Smooth muscle cell (in vitro differentiated cells): ENCODE measurements around the gene SNAI3. TPM values are rescaled to one million over a fixed set of nuclear protein-coding genes. Genes with fewer than 3 reads are reported as not detected.

Experiments
- DNase-seq: peaks from one replicate; lab custom pipeline; 2025; ENCODE audit not compliant: unreplicated experiment; lab: John Stamatoyannopoulos, UW
- H2AFZ ChIP-seq: fragments of 200-600 bp; sonication (generic); 2 replicates; pipeline ENCODE4 v1.6.0; 2016; ENCODE audit warnings: antibody characterized with exemption, low read depth, mild to moderate bottlenecking
- H3F3A ChIP-seq: fragments of 200-600 bp; sonication (generic); 2 replicates; pipeline ENCODE4 v1.6.0; 2017; ENCODE audit warnings: antibody characterized with exemption, low read depth
- H3K27ac ChIP-seq: fragments of 200-600 bp; sonication (generic); 2 replicates; pipeline ENCODE4 v1.5.1; 2016; ENCODE audit warnings: low read depth, mild to moderate bottlenecking
- H3K27me3 ChIP-seq: fragments of 200-600 bp; sonication (generic); 2 replicates; pipeline ENCODE4 v1.6.1; 2016; ENCODE audit warnings: low read depth, mild to moderate bottlenecking
- H3K36me3 ChIP-seq: fragments of 200-600 bp; sonication (generic); 2 replicates; pipeline ENCODE4 v1.5.1; 2016; ENCODE audit warnings: low read depth
- H3K4me1 ChIP-seq: fragments of 200-600 bp; sonication (generic); 2 replicates; pipeline ENCODE4 v1.5.1; 2016; ENCODE audit warnings: low read depth
- H3K4me2 ChIP-seq: fragments of 200-600 bp; sonication (generic); 2 replicates; pipeline ENCODE4 v1.6.0; 2016; ENCODE audit warnings: mild to moderate bottlenecking
- H3K4me3 ChIP-seq: fragments of 200-600 bp; sonication (generic); 2 replicates; pipeline ENCODE4 v1.5.1; 2016; ENCODE audit warnings: mild to moderate bottlenecking
- H3K79me2 ChIP-seq: fragments of 200-600 bp; sonication (generic); 2 replicates; pipeline ENCODE4 v1.6.0; 2016; ENCODE audit warnings: low read depth, mild to moderate bottlenecking
- H3K9ac ChIP-seq: fragments of 200-600 bp; sonication (generic); 2 replicates; pipeline ENCODE4 v1.6.0; 2016; ENCODE audit warnings: low read depth
- H3K9me3 ChIP-seq: fragments of 200-600 bp; sonication (generic); replicated peaks from 2 replicates; pipeline ENCODE4 v1.5.1; 2016; ENCODE audit warnings: low read depth
- H4K20me1 ChIP-seq: fragments of 200-600 bp; sonication (generic); 2 replicates; pipeline ENCODE4 v1.6.0; 2016; ENCODE audit warnings: low read depth
- WGBS: methylation state at CpG from one replicate; pipeline ENCODE4 v1.1.7; 2016; ENCODE audit warnings: low lambda C conversion rate; 5-methylcytosine and 5-hydroxymethylcytosine counted together
- polyA plus RNA-seq: library from polyadenylated mRNA; unstranded; fragments of >200 nt; fragmentation: Nextera tagmentation; extraction: Ambion mirVana; gene quantifications from 2 replicates; pipeline ENCODE4 v1.2.1, GENCODE V29; 2016
- total RNA-seq: library from RNA; depleted of rRNA; stranded (reverse); fragments of >200 nt; gene quantifications from 2 replicates; pipeline ENCODE4 v1.2.3, GENCODE V29; 2014
- TF ChIP-seq, protein P1 (sequence below): fragments of 200-600 bp; sonication (generic); IDR thresholded peaks from 2 replicates; pipeline ENCODE4 v1.5.1; 2017; ENCODE audit warnings: borderline replicate concordance, mild to moderate bottlenecking, antibody characterized with exemption; ENCODE audit not compliant: insufficient read depth, poor library complexity, severe bottlenecking

The SNAI3 gene
- total and polyA plus RNA-seq, 2 experiments from 2014 or later, result 0.22 to 1.4 TPM

DNA sequence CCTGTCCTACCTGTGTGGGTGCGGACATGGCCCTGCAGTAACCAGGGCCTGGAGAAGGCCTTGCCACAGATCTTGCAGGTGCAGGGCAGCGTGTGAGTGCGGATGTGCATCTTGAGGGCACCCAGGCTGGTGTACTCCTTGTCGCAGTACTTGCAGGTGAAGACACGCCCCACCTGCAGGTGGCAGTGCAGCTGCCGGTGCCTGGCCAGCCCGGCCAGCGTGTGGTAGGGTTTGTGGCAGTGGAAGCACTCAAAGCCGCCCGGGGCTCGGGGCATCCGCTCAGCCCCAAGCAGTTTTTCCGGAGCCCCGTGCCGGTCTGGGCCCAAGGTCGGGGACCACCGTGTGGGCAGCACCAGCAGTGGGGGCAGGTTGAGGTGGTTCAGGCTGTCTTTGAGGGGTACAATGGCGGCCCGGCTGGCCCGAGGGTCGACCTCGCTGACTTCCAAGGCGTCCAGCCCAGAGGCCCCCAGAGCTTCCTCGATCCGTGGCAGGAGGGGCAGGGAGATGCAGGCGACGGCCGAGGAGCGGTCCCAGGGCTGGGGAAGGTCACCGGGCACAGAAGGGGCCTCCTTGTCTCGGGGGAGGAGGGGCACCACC lies 5.1 kb downstream of the SNAI3 start:
- Histone ChIP-seq H3K36me3 (no peaks in the 10 kb centered on the region), H3K79me2 (no peaks in the 10 kb centered on the region), H3F3A (no peaks in the 10 kb centered on the region), H3K9me3 (no peaks in the 10 kb centered on the region), H3K9ac (no peak overlapping the region), H2AFZ (no peak overlapping the region), H3K4me1 (peaks cover 9% of the 10 kb centered on the region), H3K27ac (no peak overlapping the region), H3K4me2 (no peak overlapping the region), H4K20me1 (no peaks in the 10 kb centered on the region), H3K4me3 (no peak overlapping the region), H3K27me3 (peaks cover 26% of the 10 kb centered on the region)
- 82% methylated on average over 29 of the region's 31 CpGs for WGBS
- TF ChIP-seq, protein P1, sequence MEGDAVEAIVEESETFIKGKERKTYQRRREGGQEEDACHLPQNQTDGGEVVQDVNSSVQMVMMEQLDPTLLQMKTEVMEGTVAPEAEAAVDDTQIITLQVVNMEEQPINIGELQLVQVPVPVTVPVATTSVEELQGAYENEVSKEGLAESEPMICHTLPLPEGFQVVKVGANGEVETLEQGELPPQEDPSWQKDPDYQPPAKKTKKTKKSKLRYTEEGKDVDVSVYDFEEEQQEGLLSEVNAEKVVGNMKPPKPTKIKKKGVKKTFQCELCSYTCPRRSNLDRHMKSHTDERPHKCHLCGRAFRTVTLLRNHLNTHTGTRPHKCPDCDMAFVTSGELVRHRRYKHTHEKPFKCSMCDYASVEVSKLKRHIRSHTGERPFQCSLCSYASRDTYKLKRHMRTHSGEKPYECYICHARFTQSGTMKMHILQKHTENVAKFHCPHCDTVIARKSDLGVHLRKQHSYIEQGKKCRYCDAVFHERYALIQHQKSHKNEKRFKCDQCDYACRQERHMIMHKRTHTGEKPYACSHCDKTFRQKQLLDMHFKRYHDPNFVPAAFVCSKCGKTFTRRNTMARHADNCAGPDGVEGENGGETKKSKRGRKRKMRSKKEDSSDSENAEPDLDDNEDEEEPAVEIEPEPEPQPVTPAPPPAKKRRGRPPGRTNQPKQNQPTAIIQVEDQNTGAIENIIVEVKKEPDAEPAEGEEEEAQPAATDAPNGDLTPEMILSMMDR, result no peak
- DNase-seq, result no peak

DNA sequence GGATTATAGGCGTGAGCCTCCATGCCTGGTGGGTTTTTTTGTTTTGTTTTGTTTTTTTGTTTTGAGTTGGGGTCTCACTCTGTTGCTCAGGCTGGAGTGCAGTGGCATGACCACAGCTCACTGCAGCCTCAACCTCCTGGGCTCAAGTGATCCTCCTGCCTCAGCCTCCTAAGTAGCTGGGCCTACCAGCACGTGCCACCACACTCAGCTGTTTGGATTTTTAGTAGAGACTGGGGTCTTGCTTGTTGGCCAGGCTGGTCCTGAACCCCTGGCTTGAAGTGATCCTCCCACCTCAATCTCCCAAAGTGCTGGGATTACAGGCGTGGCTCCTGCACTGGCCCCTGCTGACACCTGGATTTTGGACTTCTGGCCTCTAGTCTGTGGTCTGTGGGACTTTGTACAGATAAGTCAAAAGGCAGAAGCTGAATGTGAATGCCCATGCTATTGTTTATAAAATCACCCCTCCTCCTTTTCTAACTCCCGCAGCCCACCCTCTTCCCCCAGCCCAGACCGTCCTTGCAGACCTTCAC lies 5.7 kb downstream of the SNAI3 start:
- no peak overlapping the region for H2AFZ ChIP-seq
- peaks cover 4% of the 10 kb centered on the region for H3K4me1 ChIP-seq
- TF ChIP-seq, protein P1, result no peak

DNA sequence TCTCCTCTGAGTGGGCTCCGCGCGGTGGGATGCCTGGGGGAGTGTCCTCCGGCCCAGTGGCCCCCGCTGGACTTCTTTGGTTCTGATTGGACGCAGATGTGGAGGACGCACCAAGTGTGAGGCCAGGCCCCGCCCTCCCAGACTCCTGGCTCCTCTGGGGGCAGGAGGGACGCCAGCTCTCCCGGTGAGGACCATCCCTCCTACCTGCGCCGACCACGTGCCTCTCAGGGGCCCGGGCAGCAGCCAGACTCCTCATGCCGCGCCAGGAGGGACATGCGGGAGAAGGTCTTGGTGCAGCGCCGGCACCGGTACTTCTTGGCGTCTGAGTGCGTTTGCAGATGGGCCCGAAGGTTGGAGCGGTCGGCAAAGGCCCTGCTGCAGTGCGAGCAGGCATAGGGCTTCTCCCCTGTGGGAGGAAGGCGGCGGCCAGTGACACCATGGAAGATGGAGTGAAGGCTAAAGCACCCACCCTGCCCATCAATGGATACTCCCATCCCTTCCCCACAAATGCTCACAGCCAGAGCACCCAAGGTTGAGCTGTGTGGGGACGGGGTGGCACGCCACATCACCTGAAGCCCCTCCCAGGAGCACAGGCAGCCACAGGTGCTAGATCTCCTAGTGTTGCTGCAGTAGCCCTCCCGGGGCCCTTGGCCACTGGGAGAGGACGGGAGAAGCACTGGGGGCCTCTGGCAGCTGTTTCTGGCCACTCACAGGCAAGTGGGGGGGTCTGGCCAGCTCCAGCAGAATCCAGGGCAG lies 7.9 kb downstream of the SNAI3 start:
- Histone ChIP-seq H2AFZ (no peak overlapping the region), H3K4me2 (no peak overlapping the region), H3K79me2 (no peaks in the 10 kb centered on the region)

More for the DNA sequence above, 5.7 kb downstream of the SNAI3 start:
- Histone ChIP-seq H3K9ac (no peak overlapping the region), H3F3A (no peaks in the 10 kb centered on the region), H3K36me3 (no peaks in the 10 kb centered on the region), H4K20me1 (no peaks in the 10 kb centered on the region), H3K79me2 (no peaks in the 10 kb centered on the region), H3K27ac (no peak overlapping the region), H3K4me3 (no peak overlapping the region), H3K4me2 (no peak overlapping the region), H3K27me3 (peaks cover 20% of the 10 kb centered on the region), H3K9me3 (no peaks in the 10 kb centered on the region)
- 90% methylated on average over 5 of the region's 5 CpGs for WGBS
- no peak for DNase-seq

More for the DNA sequence above, 7.9 kb downstream of the SNAI3 start:
- Histone ChIP-seq H3K27me3 (no peaks in the 10 kb centered on the region), H3K4me3 (no peak overlapping the region), H3K4me1 (no peaks in the 10 kb centered on the region), H4K20me1 (no peaks in the 10 kb centered on the region), H3K27ac (no peak overlapping the region), H3K36me3 (no peaks in the 10 kb centered on the region), H3K9me3 (no peaks in the 10 kb centered on the region), H3K9ac (no peak overlapping the region), H3F3A (no peaks in the 10 kb centered on the region)
- DNase-seq, result no peak
- 87% methylated on average over 30 of the region's 32 CpGs for WGBS
- TF ChIP-seq, protein P1, result no peak
